ENCODE measurements around the gene GRM7.

The GRM7 gene

DNA sequence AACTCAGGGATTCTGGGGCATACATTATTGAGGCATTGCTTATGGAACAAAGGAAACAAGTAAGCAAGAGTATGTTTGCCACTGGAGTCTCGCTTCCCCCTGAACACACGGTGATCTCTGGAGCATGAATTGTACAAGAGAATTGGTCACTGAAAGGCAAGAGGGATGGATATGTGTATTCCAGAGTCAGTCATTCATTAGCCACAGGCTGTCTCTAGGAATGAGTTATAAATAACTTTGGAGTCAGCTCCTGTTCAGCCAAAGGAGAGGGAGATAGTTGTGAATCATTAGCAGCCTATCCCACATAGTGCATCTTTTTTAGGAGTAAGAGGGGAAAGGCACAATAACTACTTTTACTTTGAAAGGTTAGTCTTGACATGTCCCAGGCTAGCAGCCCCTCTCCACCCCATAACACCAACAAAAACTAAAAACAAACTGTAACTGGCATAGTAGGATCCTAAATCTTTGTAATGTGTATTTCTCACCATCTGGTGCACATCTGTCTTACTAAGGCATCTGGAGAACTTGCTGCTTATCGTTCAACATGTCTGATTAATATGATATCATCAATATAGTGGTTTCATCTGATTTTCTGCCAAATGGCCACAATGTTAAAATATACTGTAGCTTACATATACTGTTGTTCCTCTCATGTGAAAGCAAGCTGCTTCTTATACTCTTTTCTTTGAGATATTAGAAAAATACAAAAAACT, 462.2 kb downstream of the GRM7 start:
- no peak for DNase-seq

DNA sequence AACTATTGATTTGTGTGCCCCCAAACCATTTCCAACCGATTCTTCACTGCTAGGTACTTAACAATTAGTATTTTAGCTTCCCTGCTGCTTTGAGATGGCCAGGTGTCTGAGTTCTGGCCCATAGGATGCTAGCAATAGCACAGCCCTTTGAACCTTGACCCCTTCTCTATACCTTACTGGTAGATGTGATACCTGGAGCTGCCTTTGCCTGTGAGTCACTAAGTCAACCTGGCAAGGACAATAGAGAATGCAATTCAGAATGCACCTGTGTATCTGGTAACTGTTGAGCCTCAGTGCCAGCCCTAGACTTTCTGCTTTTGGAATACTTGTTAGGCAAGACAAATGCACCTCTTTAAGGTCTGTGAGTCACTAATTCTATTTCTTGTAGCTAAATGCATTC, 467.4 kb downstream of the GRM7 start:
- no peak for DNase-seq

DNA sequence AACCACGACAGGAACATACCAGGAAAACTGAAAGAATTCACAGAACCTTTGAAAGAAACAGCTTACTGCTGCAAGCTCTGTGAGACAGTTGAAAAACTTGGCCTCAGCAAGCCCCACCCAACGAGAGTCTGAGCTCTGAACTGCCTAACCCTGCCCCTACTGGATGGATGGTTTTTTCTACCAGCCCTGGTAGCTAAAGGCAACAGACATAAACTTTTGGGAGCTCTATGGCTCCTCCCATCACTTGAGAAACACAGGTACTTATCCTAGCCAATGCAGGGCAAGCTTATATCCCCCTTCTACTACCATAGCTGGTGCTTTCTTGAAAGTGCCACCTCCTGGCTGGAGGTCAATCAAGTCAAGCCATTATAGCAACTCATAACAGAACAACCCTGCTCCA, 471.8 kb downstream of the GRM7 start:
- DNase-seq: no peak

GRCh38 chr3:7333125-7333524, 472.2 kb downstream of the GRM7 start:
- no peak for DNase-seq

- DNase-seq: no peak
Measured at GRCh38 chr3:7340795-7341194, 479.9 kb downstream of the GRM7 start.

GRCh38 chr3:7346364-7346763, 485.4 kb downstream of the GRM7 start:
- DNase-seq: no peak

- DNase-seq: no peak
Measured at GRCh38 chr3:7357101-7357500, 496.2 kb downstream of the GRM7 start.

- no peak for DNase-seq
Measured at GRCh38 chr3:7367968-7368367, 507.1 kb downstream of the GRM7 start.

DNA sequence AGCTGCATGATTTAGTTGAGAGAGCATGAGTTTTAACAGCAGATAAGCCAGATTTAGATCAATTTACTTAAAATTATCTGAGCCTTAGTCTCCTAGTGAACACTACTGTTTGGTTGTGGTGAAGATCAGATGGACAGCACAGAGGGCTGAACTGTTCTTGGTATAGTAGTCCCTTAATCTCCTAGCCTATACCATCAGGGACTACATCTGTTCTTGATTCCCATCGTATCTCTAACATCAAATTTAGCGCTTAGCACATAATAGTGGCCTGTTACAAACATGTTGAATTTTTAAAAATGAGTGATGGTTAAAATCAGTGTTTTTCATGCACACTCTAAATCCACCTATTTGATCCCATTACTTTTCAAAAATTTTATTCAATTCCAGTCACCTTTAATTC, 507.7 kb downstream of the GRM7 start:
- DNase-seq: no peak

DNA sequence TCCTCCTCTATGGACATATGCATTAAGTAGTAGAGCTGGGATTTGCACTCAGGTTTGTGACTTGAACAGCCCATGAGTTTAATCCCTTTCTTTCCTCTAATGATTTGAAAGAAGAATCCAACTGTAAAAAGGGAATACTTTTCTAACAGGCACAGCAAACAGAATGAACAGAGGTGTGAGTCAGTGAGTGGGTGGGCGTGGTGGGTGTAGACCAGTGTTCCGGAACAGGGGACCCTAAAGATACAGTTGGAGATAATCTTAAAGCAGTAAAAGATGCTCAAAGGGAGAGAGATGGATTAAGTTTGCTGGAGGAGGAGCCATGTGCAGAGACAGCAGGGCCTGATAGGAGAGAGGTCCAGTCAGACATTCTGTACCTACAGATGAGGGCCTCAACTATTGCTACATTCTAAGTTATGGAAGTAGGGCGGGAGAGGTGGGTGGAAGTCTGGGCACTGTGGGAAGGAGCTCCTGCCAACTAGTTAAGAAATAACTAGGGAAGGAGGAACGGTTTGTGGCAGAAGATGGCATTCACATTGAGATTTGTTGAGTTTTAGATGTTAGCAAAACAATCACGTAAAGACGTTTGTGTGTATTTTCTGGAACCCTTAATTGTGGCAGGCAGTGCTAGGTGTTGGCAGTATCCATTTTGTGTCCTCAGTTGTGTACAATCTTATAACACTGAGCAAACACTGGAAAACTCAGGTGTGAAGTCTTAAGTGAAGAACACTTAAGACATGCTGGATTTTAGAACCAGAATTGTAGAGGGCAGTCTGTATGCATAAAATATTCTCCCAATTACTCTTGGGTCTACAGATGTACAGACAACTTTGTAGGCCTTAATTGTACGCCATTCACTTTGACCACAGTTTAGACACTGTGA, 511.0 kb downstream of the GRM7 start:
- DNase-seq: no peak

DNA sequence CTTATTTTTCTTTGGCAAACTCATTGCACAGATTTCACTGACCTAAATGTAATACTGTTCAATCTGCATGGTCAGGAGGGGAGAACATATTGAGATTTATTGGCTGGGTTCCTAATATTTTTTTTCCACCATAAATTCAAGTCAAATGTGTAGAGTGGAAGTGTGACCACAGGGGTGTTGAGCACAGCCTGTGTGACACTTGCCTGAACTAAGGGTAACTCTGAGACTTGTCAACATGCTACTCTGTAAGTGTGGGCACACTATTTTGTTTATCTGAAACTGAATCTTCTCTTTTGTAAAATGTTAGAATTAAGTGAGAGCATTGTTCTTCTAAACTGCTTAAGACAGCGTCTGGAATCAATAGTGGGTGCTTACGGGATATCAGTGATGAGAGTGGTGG, 516.2 kb downstream of the GRM7 start:
- DNase-seq: no peak

GRCh38 chr3:7381741-7382140, 520.8 kb downstream of the GRM7 start:
- DNase-seq: no peak

DNA sequence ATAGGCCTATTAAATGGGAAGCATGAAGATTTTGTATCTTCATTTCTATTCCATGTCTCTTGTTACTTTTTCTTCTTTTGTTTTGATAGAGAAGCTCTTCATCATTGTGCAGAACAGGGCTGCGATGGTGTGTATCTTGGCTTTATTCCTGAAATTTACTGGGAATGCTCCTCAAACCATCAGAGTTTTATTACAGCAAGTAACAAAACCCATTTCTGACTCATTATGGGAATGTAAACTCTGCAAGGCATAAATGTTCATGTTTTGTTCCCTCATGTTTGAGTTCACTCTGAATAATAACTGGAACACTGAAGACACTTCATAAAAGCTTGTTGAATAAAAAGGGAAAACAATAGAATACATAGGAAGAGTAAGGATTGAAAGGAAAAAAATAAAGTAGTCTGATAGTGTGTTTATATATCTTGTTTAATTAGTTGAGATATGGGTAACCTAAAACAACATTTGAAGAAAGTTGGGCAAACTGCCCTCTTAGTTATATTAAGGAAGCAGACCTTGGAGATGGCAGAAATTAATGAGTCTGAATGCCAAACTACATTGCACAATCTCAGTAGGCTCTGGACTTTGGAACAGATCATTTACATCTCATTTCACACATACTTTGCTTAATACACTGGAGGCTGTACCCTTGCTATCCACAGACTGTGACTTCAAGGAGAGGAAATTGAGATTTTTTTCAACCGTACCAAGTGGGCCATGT, 521.5 kb downstream of the GRM7 start:
- no peak for DNase-seq

DNA sequence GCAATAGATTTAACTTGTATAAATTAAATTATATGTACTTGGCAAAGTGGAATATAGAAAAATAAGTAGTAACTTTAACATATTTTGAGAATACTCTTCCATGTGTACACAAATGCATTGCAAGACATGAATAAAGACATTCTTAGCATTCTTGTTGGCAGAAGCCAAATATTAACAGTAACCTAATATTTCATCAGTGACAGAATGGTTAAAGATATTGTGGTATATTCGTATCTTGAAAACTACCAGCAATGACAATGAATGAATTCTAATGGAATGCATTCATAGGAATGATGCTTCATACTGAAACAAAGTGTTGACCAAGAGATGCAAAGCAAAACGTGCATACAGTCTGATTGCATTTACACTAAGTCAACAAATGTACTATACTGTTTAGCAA, 524.7 kb downstream of the GRM7 start:
- DNase-seq: no peak

- DNase-seq: no peak
Measured at GRCh38 chr3:7388026-7388425, 527.1 kb downstream of the GRM7 start.

- DNase-seq: no peak
Measured at GRCh38 chr3:7392206-7392605, 531.3 kb downstream of the GRM7 start.

DNA sequence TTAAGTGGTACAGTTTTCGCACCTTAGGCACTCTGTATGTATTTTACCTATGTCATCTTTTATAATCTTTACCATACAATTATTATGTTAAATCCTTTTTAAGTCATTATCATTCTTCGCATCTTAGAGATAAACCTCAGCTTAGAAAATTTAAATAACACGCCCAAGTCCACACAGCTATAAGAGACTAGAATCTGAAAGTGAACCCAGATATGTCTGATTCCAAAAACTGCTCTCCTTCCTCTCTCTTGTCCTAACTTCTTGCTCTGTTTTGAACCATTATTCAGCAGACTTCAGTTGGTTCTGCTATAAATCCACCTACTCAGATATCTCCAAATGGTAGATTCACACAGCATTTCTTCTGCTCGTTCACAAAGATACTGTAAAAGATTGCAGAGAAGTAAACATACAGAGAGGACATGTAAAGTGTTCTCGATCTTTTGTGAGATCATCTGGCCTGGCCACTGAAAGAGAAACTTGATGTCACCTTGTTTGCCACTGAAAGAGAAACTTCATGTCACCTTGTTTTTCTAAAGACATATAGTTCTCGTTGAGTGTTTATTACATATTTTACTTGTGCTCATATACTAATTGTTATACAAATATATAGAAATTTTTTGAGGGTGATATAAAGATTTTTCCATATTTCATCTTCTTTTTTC, 533.2 kb downstream of the GRM7 start:
- DNase-seq: no peak

GRCh38 chr3:7396534-7396933, 535.6 kb downstream of the GRM7 start:
- no peak for DNase-seq

DNA sequence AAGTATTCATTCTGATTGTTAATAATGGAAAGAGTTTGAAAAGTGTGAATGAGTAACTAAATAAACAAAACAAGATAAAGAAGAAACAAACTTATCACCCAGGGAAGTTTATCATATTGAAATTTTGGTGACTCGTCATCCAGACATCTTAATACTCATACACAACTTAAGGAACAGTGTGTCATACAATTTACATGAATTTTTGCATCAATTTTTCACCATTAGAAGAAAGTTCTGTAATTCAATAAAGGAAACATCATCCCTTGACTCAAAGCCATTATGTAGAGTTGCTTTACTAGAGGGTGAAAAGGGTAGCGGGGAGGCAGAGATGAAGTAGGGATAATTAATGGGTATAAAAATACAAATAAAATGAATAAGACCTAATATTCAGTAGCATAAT, 536.2 kb downstream of the GRM7 start:
- DNase-seq: no peak

DNA sequence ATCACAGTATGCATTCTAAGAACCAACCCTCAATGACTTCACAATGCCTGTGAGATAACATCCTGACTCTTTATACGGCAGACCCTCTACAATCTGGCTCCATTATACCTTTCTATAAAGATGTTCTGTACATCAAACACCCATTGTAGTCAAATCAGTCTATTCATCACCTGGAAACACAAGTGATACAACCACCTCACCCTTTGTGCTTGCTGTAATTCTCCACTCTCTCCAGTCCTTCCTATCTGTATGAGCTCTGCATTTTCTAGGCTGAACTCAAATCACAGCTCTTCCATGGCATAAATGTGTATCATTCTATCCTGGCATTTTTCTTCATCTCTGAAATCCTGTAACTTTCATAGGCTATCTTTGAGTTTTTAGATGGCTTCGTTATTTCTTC, 539.4 kb downstream of the GRM7 start:
- no peak for DNase-seq

DNA sequence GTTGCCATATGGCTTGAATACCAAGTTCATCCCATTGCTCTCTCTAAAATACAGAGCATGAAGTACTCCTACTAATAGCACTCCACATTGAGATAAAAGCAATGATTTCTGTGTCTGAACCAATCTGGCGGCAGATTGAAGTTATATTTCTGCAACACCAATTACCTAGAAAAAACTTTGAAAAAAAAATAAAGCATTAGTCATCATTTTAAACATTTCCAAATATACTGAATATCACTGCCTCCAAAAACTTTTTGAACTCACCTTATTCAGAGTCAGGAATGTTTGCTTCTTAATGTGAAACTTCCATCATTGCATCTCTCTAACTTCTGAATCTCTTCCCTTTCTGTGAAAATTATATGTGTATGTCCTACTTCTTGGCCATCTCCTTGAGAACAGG, 540.5 kb downstream of the GRM7 start:
- DNase-seq: no peak

GRCh38 chr3:7407107-7407506, 546.2 kb downstream of the GRM7 start:
- DNase-seq: no peak

DNA sequence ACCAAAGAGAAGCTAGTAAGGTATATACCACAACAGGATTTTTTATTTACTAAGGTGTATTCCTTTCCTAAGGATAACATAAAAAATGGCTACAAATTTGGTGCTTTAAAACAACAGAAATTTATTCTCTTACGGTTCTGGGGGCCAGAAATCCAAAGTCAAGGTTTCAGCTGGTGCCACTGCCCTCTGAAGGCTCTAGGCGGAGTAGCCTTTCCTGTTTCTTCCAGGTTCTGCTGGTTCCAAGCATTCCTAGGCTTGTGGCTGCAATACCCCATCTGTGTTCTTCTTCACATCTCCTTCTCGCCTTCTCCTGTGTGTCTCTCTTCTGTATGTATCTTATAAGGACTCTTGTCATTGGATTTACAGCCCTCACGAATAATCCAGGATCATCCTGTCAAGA, 549.9 kb downstream of the GRM7 start:
- DNase-seq: no peak

Data from MV-4-11 (cell line).